Measurements from ENCODE around the gene GNG7. TPM values are rescaled to one million over a fixed set of nuclear protein-coding genes. Genes with fewer than 3 reads are reported as not detected.

GNG7 gene
- total RNA-seq, 1 experiment from 2014 or later, result 1.1 TPM

DNA sequence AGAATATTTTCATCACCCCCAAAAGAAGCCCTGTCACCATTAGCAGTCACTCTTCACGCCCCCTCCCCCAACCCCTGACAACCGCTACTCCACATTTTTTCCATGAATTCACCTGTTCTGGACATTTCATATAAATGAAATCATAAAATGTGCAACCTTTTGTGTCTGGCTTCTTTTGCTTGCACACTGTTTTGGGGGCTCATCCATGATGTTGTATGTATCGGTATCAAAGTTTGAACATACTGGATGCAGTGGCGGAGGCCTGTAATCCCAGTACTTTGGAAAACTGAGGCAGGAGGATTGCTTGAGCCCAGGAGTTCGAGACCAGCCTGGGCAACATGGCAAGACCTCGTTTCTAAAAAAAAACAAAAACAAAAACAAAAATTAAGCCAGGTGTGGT lies 219.4 kb downstream of the GNG7 start:
- intact Hi-C loops (cut with micrococcal nuclease), result no loop called here
- Histone ChIP-seq H3K79me2 (ENCODE audit: low read length) (peaks cover 7% of the 10 kb centered on the region), H3K9me3 (ENCODE audit: low read length) (no peaks in the 10 kb centered on the region), H3K9me2 (replicated peaks; ENCODE audit: low read length) (no peaks in the 10 kb centered on the region), H3K9ac (ENCODE audit: low read length) (no peak overlapping the region), H3K4me3 (ENCODE audit: low read length) (no peak overlapping the region), H3F3A (ENCODE audit: low read length, unreplicated experiment) (no peaks in the 10 kb centered on the region), H4K20me1 (ENCODE audit: low read length) (no peaks in the 10 kb centered on the region), H3K27me3 (ENCODE audit: low read length) (no peaks in the 10 kb centered on the region), H2AFZ (ENCODE audit: low read length) (no peak overlapping the region), H3K4me1 (ENCODE audit: insufficient read depth, low read length) (peaks cover 5% of the 10 kb centered on the region; the same call in 1 of the 2 replicates), H3K4me2 (ENCODE audit: low read length) (no peak overlapping the region), H3K27ac (ENCODE audit: low read length) (no peak overlapping the region), H3K36me3 (ENCODE audit: low read depth, low read length) (no peaks in the 10 kb centered on the region; the same call in 1 of the 2 replicates)
- ChIA-PET CTCF (no interaction called here), POLR2A (ENCODE audit: unreplicated experiment) (no interaction called here)
- DNase-seq, result no peak
- no peak for ATAC-seq
- TF ChIP-seq, protein P1, sequence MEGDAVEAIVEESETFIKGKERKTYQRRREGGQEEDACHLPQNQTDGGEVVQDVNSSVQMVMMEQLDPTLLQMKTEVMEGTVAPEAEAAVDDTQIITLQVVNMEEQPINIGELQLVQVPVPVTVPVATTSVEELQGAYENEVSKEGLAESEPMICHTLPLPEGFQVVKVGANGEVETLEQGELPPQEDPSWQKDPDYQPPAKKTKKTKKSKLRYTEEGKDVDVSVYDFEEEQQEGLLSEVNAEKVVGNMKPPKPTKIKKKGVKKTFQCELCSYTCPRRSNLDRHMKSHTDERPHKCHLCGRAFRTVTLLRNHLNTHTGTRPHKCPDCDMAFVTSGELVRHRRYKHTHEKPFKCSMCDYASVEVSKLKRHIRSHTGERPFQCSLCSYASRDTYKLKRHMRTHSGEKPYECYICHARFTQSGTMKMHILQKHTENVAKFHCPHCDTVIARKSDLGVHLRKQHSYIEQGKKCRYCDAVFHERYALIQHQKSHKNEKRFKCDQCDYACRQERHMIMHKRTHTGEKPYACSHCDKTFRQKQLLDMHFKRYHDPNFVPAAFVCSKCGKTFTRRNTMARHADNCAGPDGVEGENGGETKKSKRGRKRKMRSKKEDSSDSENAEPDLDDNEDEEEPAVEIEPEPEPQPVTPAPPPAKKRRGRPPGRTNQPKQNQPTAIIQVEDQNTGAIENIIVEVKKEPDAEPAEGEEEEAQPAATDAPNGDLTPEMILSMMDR (conservative IDR thresholded peaks at IDR 0.05; ENCODE audit: low read depth, low read length), result no peak
- TF ChIP-seq EZH2 (IDR thresholded peaks at IDR 0.05; ENCODE audit: low read length, unreplicated experiment), result no peak
- no peak for TF ChIP-seq EZH2phosphoT487 (IDR thresholded peaks at IDR 0.05; ENCODE audit: borderline replicate concordance, low read length)
- BruUV-seq (replicated peaks), result no TSS peak

DNA sequence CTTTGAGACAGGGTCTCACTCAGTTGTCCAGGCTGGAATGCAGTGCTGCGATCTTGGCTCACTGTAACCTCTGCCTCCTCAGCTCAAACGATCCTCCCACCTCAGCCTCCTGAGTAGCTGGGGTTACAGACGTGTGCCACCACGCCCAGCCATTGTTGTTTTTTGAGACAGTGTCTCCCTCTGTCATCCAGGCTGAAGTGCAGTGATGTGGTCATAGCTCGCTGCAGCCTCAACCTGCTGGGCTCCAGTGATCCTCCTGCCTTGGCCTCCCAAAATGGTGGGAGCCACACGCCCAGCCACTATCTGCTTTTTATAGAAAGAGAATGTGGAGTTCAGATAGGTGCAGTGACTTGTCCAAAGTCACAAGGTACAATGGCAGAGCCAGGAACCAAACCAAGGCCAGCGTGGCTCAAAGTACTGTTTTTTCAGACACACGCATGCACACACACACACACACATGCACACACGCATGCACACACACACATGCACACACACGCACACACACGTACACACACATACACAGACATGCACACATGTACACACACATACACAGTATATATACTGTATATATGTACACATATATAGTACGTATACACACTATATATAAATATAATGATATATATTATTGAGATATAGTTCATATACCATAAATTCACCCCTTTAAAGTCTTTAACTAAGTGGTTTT lies 220.0 kb downstream of the GNG7 start:
- H3K27ac ChIP-seq (ENCODE audit: low read length), result no peak overlapping the region
- no TSS peak for BruUV-seq (replicated peaks)
- H3K27me3 ChIP-seq (ENCODE audit: low read length), result no peaks in the 10 kb centered on the region
- DNase-seq (no peak), ATAC-seq (no peak)
- no peak overlapping the region for H2AFZ ChIP-seq (ENCODE audit: low read length)
- POLR2A ChIA-PET (ENCODE audit: unreplicated experiment), result no interaction called here
- no peak overlapping the region for H3K4me2 ChIP-seq (ENCODE audit: low read length)
- H3K4me3 ChIP-seq (ENCODE audit: low read length), result no peak overlapping the region
- TF ChIP-seq, protein P1 (conservative IDR thresholded peaks at IDR 0.05; ENCODE audit: low read depth, low read length), result no peak
- no peak for TF ChIP-seq EZH2 (IDR thresholded peaks at IDR 0.05; ENCODE audit: low read length, unreplicated experiment)
- TF ChIP-seq EZH2phosphoT487 (IDR thresholded peaks at IDR 0.05; ENCODE audit: borderline replicate concordance, low read length), result no peak
- peaks cover 5% of the 10 kb centered on the region; the same call in 1 of the 2 replicates for H3K4me1 ChIP-seq (ENCODE audit: insufficient read depth, low read length)
- peaks cover 13% of the 10 kb centered on the region for H3K79me2 ChIP-seq (ENCODE audit: low read length)
- no peaks in the 10 kb centered on the region for H3F3A ChIP-seq (ENCODE audit: low read length, unreplicated experiment)
- no peak overlapping the region for H3K9ac ChIP-seq (ENCODE audit: low read length)
- intact Hi-C loops (cut with micrococcal nuclease), result no loop called here
- no peaks in the 10 kb centered on the region for H3K9me3 ChIP-seq (ENCODE audit: low read length)
- CTCF ChIA-PET, result interaction anchor here (0.6 kb wide), 1 partner anchor 317 kb away, joined by 3 read pairs; no protein-coding TSS in a partner anchor
- H3K36me3 ChIP-seq (ENCODE audit: low read depth, low read length), result peaks cover 5% of the 10 kb centered on the region
- no peaks in the 10 kb centered on the region for H3K9me2 ChIP-seq (replicated peaks; ENCODE audit: low read length)
- H4K20me1 ChIP-seq (ENCODE audit: low read length), result peaks cover 5% of the 10 kb centered on the region; the same call in 1 of the 2 replicates

DNA sequence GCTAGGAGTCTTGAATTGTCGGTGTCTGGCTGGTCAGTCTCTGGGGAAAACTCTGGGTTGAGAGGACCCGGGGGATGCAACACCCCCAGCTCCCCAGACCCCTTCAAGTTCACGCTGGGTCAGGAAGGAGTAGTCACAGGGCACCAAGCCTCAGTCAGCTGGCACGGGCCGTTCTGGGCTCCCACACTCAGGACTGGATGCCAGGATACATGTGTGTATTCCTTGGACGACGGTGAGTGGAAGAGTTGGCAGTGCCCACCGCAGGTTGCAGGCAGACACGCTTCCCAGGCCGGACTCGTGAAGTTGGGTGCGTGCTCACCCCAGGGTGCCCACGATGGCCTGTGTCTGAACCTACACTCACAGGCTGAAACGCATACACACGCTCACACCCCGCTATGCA lies 221.0 kb downstream of the GNG7 start:
- peaks cover 14% of the 10 kb centered on the region for H3K36me3 ChIP-seq (ENCODE audit: low read depth, low read length)
- no peaks in the 10 kb centered on the region for H3K9me3 ChIP-seq (ENCODE audit: low read length)
- H3K4me1 ChIP-seq (ENCODE audit: insufficient read depth, low read length), result peaks cover 5% of the 10 kb centered on the region; the same call in 1 of the 2 replicates
- BruUV-seq (replicated peaks), result no TSS peak
- H3F3A ChIP-seq (ENCODE audit: low read length, unreplicated experiment), result no peaks in the 10 kb centered on the region
- H4K20me1 ChIP-seq (ENCODE audit: low read length), result peaks cover 14% of the 10 kb centered on the region
- H3K27ac ChIP-seq (ENCODE audit: low read length), result no peak overlapping the region
- H3K79me2 ChIP-seq (ENCODE audit: low read length), result peaks cover 23% of the 10 kb centered on the region
- no peak overlapping the region for H3K4me2 ChIP-seq (ENCODE audit: low read length)
- no peak overlapping the region for H3K4me3 ChIP-seq (ENCODE audit: low read length)
- H3K9me2 ChIP-seq (replicated peaks; ENCODE audit: low read length), result no peaks in the 10 kb centered on the region
- no peak overlapping the region for H3K9ac ChIP-seq (ENCODE audit: low read length)
- TF ChIP-seq, protein P1 (conservative IDR thresholded peaks at IDR 0.05; ENCODE audit: low read depth, low read length), result no peak
- TF ChIP-seq EZH2phosphoT487 (IDR thresholded peaks at IDR 0.05; ENCODE audit: borderline replicate concordance, low read length), result no peak
- no peak for TF ChIP-seq EZH2 (IDR thresholded peaks at IDR 0.05; ENCODE audit: low read length, unreplicated experiment)
- H2AFZ ChIP-seq (ENCODE audit: low read length), result no peak overlapping the region
- ATAC-seq (no peak), DNase-seq (no peak)
- CTCF ChIA-PET, result no interaction called here
- H3K27me3 ChIP-seq (ENCODE audit: low read length), result no peaks in the 10 kb centered on the region
- intact Hi-C loops (cut with micrococcal nuclease), result no loop called here
- POLR2A ChIA-PET (ENCODE audit: unreplicated experiment), result no interaction called here
